Heart left ventricle (tissue), 13 donors: ENCODE measurements around the gene SPESP1.

Source experiments
- CTCF ChIP-seq, 12 donors: fragments of 200-600 bp; sonication (generic) in 4 of 12; IDR thresholded peaks; one replicate each; pipeline versions ENCODE4 v1.5.0 to v1.8.0; 2018 to 2022; ENCODE audit warnings: antibody characterized with exemption in 12 of 12, mild to moderate bottlenecking in 5 of 12
- POLR2A ChIP-seq, 2 donors: fragments of 450-650 bp; IDR thresholded peaks; one replicate each; pipeline ENCODE4 v1.6.1; 2017; ENCODE audit warnings: antibody characterized with exemption in 2 of 2, mild to moderate bottlenecking in 2 of 2, moderate library complexity in 2 of 2
- donor health status: ischemic (EF 13 %, LVEDD 7.1; RV severe dilation, severe dysfunction).
- donor health status: DM: no; HTN: yes; CAD: no.
- donor health status: DM: no; HTN: no; CAD: no.
- donor health status: ischemic (EF 25% LVEDD 6.9; RV normal size, moderate dysfunction).
- donor health status: ischemic (EF 25% LVEDD 5.7; RV mildly dilated, moderate dysfunction).
- donor health status: ischemic (EF 35%, LVEDD 5.7; RV mildly dilated, moderate dysfunction).
- donor health status: nonischemic (EF 11% LVEDD 7.7; RV severe dilation, severe dysfunction).
- donor health status: DM: yes; HTN: yes; CAD: no.
- donor health status: PGD.
- donor health status: ischemic (EF 29% LVEDD 5.4; RV normal size, mild dysfunction).
- donor health status: nonischemic (EF 23%, LVEDD 6.1; RV moderate dilation, normal function).

GRCh38 chr15:68951813-68952212 is 21.5 kb downstream of the SPESP1 start:
- TF ChIP-seq CTCF (IDR thresholded peaks at IDR 0.05) (no peak), POLR2A (IDR thresholded peaks at IDR 0.05) (no peak)
